HCT116 (cell line): Measurements from ENCODE around the gene RPL15.

Experiments
- ATF3 ChIP-seq: IDR thresholded peaks from 2 replicates; pipeline ENCODE4 v1.6.1; 2012
- CTCF ChIP-seq, 3 experiments: fragments of 200-600 bp in 1 of 3; sonication (generic) in 1 of 3; IDR thresholded peaks in 2 of 3; conservative IDR thresholded peaks in 1 of 3; 2 replicates each; pipeline ENCODE4 v1.5.1; 2012 to 2017; ENCODE audit warnings: low read depth in 2 of 3, low read length in 2 of 3, antibody characterized with exemption in 1 of 3, borderline replicate concordance in 1 of 3, control low read depth in 1 of 3, mild to moderate bottlenecking in 1 of 3, mixed read lengths in 1 of 3, mixed run types in 1 of 3, moderate library complexity in 1 of 3; ENCODE audit not compliant: insufficient read depth in 1 of 3
- EZH2 ChIP-seq: fragments of 200-600 bp; sonication (generic); IDR thresholded peaks from 2 replicates; pipeline ENCODE4 v1.6.1; 2017; ENCODE audit warnings: antibody characterized with exemption, mixed run types
- EZH2phosphoT487 ChIP-seq: fragments of 200-600 bp; IDR thresholded peaks from 2 replicates; pipeline ENCODE4 v1.6.1; 2018; ENCODE audit warnings: antibody characterized with exemption, borderline replicate concordance
- MAX ChIP-seq: IDR thresholded peaks from 2 replicates; pipeline ENCODE4 v1.6.1; 2012
- RAD21 ChIP-seq: IDR thresholded peaks from 2 replicates; pipeline ENCODE4 v1.6.1; 2012; ENCODE audit warnings: low read depth, mild to moderate bottlenecking
- ZNF274 ChIP-seq: fragments of 200-500 bp; sonication (Bioruptor generic); IDR thresholded peaks from 2 replicates; pipeline ENCODE4 v1.6.1; 2014; ENCODE audit warnings: mild to moderate bottlenecking, low read depth, low read length, inconsistent platforms

DNA sequence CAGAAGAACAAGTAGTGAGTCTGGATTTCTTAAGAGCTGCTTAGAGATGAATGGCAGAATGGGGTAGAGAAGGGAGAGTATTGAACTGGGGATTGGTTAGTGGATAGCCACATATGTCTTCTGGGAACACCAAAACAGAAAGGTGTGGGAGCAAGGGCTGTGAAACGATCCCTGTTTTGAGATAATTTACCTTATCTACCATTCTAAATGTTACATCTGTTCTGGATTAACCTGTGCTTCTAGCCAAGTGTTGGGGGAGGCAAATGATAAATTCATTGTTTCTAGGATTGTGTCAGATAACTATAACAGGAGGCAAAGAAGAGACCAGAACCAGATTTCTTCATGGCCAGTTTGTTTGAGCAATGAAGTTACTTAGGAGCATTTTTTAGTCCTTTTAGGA lies 36.6 kb downstream of the RPL15 start:
- TF ChIP-seq RAD21, result no peak
- TF ChIP-seq EZH2phosphoT487, result no peak
- no peak for TF ChIP-seq EZH2
- TF ChIP-seq MAX, result no peak
- TF ChIP-seq ZNF274, result no peak
- no peak for TF ChIP-seq ATF3
- no peak for TF ChIP-seq CTCF (IDR thresholded peaks at IDR 0.05 in 2 of 3, conservative IDR thresholded peaks at IDR 0.05 in 1 of 3; ENCODE audit: borderline replicate concordance in 1 of 3, insufficient read depth in 1 of 3, low read depth in 2 of 3, low read length in 2 of 3)
